Tibial nerve (tissue), 3 donors: ENCODE measurements around the gene CCDC181.

Source experiments
- CTCF ChIP-seq, 5 experiments: fragments of 200-600 bp in 3 of 5; fragments of 450-650 bp in 2 of 5; sonication (generic) in 3 of 5; IDR thresholded peaks; one replicate each; pipeline ENCODE4 v1.5.1; 2016 to 2019; ENCODE audit warnings: antibody characterized with exemption in 5 of 5, mild to moderate bottlenecking in 3 of 5, moderate library complexity in 2 of 5
- POLR2A ChIP-seq, 2 donors: fragments of 450-650 bp; IDR thresholded peaks; one replicate each; pipeline ENCODE4 v1.6.1; 2017; ENCODE audit warnings: antibody characterized with exemption in 2 of 2, mild to moderate bottlenecking in 2 of 2, moderate library complexity in 2 of 2

- TF ChIP-seq CTCF (IDR thresholded peaks at IDR 0.05), result no peak
- TF ChIP-seq POLR2A (IDR thresholded peaks at IDR 0.05), result no peak
These were observed 34.2 kb upstream of the CCDC181 start for GRCh38 chr1:169461390-169462000.
